Right lobe of liver (tissue), 4 donors: ENCODE data around the gene RNF32.

Experiments
- POLR2A ChIP-seq: fragments of 450-650 bp; IDR thresholded peaks from one replicate; pipeline ENCODE4 v1.6.1; 2017; ENCODE audit warnings: antibody characterized with exemption, mild to moderate bottlenecking
- TF ChIP-seq, protein P1 (sequence below), 4 donors: fragments of 200-600 bp in 3 of 4; fragments of 450-650 bp in 1 of 4; IDR thresholded peaks; one replicate each; pipeline versions ENCODE4 v1.5.1 to v1.8.0; 2016 to 2022; ENCODE audit warnings: antibody characterized with exemption in 4 of 4, mild to moderate bottlenecking in 2 of 4
- donor health status: DM: no; HTN: no; CAD: no.
- donor health status: DM: no; HTN: no; CAD: no.
- donor health status: DM: no; HTN: yes; CAD: no.

DNA sequence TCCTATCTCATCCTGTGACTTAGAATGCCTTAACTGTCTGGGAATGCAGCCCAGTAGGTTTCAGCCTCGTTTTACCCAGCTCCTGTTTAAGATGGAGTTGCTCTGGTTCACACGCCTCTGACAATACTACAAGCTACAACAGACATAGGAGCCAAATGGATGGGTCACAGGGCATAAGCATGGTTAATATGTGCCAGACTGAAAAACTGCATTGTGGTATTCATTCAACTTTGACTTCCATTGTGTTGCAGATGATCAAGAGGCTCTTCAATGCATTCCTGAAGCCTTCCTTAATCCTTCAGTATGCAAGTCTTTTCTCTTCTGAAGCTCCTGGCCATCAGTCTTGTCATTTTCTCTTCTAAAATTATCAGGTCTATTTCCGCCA lies 20.3 kb upstream of the RNF32 start:
- TF ChIP-seq, protein P1, sequence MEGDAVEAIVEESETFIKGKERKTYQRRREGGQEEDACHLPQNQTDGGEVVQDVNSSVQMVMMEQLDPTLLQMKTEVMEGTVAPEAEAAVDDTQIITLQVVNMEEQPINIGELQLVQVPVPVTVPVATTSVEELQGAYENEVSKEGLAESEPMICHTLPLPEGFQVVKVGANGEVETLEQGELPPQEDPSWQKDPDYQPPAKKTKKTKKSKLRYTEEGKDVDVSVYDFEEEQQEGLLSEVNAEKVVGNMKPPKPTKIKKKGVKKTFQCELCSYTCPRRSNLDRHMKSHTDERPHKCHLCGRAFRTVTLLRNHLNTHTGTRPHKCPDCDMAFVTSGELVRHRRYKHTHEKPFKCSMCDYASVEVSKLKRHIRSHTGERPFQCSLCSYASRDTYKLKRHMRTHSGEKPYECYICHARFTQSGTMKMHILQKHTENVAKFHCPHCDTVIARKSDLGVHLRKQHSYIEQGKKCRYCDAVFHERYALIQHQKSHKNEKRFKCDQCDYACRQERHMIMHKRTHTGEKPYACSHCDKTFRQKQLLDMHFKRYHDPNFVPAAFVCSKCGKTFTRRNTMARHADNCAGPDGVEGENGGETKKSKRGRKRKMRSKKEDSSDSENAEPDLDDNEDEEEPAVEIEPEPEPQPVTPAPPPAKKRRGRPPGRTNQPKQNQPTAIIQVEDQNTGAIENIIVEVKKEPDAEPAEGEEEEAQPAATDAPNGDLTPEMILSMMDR (IDR thresholded peaks at IDR 0.05), result no peak
- TF ChIP-seq POLR2A, result no peak
